GM19023 (cell line): Measurements from ENCODE around the gene MEX3A.
"Not testable (repeated sequence)": the region's sequence is repeated elsewhere in the genome, so short reads cannot be mapped to it uniquely, and the experiment has no call there.

ENCODE experiments used
- ATAC-seq: cut with Tn5 transposase; IDR thresholded peaks from one replicate; pipeline ENCODE4 v1.9.1; 2021; ENCODE audit warnings: mild to moderate bottlenecking, moderate library complexity; ENCODE audit not compliant: unreplicated experiment

MEX3A gene

DNA sequence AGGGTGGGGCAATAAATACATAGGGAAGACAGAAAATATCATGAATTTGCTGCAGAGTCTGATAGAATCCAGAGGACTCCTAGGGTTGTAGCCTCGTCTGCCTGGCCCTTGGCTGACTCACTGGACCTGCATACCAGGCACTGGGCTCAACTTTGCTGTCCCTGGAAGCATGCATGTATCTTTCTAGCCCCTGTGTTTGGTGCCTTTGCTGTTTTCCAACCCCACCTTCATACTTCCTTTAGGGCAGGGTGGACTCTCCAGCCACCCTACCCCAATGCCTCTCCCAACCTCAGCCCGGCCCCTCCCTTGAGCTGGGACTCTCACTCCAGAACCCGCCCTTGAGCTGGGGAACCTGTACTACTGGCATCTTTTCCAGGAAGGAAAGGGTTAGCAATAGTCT lies 20.1 kb downstream of the MEX3A start:
- no peak for ATAC-seq

DNA sequence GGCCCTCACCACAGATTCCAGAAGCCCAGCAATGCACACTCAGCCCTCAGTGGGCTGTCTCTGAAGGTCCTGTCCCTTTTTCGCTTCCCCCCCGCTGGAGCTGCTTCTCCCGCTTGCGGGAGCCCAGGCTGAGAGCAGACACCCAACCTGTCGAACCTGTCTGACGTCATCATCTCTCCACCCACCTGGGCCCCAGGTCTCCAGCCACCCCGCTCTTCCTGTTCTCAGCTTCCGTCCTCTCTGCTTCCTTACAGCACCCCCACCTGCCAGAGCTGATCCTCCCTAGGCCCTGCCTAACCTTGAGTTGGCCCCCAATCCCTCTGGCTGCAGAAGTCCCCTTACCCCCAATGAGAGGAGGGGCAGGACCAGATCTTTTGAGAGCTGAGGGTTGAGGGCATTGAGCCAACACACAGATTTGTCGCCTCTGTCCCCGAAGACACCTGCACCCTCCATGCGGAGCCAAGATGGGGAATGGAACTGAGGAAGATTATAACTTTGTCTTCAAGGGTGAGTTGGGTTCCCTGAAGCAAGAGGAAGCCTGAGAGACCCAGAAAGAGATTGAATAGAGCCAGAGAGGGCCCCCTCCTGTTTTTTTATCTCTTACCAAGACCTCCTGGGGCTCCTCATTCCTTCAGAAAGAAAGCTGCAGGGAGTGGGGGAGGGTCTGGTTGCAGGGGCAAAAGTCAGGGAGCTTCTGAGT lies 21.2 kb downstream of the MEX3A start, which contains the start of gene RAB25:
Gene RAB25, plus strand, starts transcription at position 224 of the 700 bp plus-strand sequence. Its CDS starts 241 bp downstream, at position 465.
- no peak for ATAC-seq

DNA sequence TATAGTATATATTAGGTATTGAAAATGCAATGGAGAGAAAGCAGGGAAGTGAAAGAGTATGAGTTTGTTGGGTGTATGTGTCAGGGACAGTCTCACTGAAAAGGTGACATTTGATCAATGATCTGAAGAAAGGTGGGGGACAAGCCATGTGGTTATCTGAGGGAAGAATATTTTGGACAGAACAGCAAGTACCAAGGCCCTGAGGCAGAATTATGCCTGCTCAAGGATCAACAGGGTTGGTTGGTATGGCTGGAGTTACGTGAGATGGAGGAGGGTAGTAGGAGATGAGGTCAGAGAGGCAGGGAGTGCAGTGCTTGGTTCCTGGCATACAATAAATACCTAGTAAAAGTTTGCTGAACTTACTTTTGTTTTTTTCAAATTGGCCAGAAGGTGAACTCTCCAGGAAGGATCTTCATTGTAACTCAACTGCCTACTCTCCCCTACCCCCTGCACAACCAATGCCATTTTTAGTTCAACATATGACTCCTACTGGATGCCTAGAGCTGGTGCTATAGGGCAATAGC lies 25.9 kb downstream of the MEX3A start:
- no peak for ATAC-seq

DNA sequence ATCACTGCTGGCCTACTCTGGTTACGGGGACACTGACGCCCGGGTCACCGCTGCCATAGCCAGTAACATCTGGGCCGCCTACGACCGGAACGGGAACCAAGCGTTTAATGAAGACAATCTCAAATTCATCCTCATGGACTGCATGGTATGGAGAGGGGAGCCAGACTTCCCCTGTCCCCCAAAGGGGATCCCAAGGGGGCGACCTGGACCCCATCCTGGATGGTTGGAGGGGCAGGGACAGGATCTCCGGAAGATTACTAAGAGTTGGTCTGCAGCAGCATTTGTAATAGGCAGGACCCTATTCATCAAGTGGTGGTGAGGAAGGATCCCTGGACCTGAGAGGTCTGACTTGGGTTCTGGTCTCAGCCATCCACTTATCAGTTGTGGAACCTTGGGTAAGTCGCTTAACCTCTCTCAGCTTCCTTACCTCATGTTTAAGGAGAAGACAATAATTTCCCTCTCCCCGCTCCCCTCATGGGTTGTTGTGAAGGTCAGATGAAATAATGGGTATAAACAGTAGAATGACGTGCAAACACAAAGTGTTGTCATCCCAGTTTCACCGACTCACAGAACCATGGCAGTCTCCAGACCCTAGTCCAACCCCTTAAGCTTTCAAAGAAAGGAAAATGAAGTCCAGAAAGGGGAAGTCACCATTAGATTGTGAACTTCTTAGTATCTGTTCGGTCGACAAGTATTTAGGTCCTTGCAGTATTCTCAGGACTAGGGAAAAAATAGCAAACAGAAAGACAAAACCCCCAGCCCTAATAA lies 26.8 kb downstream of the MEX3A start:
- peak; percentile 3 for ATAC-seq

- ATAC-seq, result peak; percentile 71
Observed at GRCh38 chr1:156054500-156055280, 27.6 kb downstream of the MEX3A start, which contains the start of gene LAMTOR2. Gene LAMTOR2, plus strand, starts transcription at chr1:156054782. Its CDS starts 108 bp downstream, at chr1:156054890.

DNA sequence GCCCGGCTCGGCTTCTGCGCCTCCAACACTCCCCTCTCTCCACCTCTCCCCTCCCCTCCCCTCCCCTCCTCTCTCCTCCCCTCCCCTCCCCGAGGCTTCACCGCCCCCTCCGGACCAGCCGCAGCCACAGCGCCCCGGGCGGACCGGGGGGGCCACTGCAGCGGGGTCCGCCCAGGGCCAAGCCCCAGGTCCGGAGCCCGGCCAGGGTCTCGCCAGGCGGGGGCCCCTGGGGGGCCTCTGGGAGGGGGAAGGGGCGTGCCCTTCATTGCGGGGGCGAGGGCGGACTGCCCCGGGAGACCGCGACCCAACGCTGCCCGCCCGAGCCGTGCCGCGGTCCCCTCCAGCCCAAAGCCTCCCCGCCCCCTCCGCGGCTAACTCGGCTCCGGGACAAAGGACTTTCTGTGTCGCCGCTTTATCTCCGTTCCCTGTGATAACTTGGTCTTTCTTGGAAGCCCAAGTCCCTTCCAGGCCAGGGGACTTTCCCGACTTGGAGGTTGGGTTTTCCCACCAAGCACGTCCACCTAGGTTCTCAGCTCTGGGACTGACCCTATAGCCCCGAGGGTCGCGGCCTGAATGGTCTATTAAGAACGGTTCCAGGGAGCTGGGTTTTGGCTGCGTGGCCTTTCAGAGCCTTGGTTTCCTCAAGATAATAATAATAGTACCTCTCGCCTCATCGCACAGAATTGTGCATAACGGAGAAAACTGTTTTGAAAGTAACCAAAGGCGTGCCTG lies 28.3 kb downstream of the MEX3A start, which contains the start of gene UBQLN4:
Gene UBQLN4, minus strand, starts transcription at position 31 of the 732 bp plus-strand sequence. CDS start 97 bp downstream, outside the sequence.
- ATAC-seq, result peak; percentile 47

DNA sequence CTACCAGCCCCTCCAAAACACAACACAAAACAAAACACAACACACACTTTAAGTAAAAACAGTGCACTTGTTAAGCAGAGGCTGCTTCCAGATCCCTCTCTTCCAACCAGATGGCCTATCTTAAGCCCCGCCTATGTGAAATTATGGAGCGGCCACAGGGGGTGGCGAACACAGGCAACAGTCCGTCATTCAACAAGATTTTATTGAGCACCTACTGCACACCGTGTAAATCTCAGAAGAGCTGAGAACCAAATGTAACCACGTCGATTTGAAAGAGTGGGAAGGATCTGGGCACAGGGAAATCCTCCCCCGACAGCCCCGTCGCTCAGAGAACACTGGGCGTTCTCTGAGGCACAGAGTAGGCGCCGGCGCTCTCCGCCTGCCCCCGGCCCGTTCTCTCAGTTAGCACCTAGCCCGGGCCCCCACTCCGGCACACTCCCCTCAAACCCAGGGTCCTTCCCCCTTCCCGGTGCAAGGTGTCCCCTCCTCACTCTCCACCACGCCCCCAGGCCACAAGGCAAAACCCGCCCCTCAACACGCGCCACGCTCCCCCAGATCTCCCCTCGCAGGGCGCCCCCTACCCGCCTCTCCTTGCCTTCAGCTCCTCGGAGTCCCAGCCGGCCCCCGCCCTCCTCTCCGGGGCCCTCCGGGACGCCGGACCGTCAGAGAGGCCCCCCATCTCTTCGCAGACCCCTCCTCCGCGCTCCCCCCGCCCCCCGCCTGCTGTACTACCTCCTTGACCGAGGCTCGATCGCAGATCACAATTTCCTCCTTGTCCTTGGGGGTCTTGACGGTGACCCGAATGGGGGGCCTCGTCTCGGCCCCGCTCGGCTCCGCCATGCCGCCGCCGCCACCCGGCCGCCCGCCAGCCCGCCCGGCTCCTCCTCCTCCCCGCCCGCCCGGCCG lies 29.1 kb downstream of the MEX3A start:
- no peak for ATAC-seq

GRCh38 chr1:156051011-156051725 lies 31.1 kb downstream of the MEX3A start:
- ATAC-seq, result no peak

- no peak for ATAC-seq
Observed at GRCh38 chr1:156050376-156050775, 31.9 kb downstream of the MEX3A start.

- ATAC-seq, result no peak
Observed at GRCh38 chr1:156048663-156049258, 33.5 kb downstream of the MEX3A start.

GRCh38 chr1:156045076-156045475 lies 37.2 kb downstream of the MEX3A start:
- ATAC-seq, result no peak

DNA sequence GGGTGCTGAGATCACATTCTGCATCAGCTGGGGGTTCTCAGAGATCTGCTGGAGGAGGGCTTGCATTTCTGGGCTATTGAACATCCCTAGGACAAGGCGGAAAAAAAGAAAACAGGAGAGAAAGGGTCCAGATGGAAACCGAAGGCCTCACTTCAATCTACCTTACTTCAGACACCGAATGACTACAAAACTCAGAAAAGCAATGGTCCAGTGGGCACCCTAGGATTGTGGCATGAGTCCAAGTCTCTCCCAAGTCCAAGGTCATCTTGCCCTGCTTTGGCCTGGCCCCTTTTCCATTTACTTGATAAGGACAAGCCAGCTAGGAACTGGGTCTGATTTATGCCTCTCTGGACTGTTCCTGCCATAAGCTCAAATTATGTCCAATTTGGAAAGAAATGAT lies 39.4 kb downstream of the MEX3A start:
- no peak for ATAC-seq

GRCh38 chr1:156034991-156035390 lies 47.3 kb downstream of the MEX3A start:
- not testable (repeated sequence) for ATAC-seq

DNA sequence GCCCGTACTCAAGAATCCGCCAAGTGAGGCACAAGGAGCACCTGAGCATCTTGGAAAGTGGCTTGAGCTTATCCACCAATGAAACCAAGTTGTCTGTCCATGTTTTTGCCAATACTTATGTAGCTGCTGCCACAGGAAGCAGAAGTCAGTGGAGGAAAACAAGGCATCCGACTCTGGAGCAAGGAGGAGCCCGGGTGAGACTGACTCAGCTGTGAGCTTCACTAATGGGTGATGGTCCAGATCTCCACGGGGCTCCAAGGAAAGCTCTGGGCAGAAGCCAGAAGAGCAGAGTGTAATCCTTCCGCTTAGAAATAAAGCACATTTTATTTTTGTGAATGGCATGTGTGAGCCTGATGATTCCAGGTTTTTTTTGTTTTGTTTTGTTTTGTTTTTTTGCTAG lies 49.3 kb downstream of the MEX3A start:
- no peak for ATAC-seq

DNA sequence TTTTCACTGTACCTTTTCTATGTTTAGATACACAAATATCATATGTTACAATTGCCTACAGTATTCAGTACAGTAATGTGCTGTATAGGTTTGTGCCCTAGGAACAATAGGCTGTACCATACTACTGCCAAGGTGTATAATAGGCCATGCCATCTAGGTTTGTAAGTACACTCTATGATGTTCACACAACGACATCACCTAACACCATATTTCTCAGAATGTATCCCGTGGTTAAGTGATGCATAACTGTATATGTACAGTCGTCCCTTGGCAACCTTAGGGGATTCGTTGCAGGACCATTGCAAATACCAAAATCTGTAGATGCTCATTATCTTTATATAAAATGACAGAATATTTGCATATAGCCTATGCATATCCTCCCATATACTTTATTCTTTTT lies 55.7 kb downstream of the MEX3A start:
- no peak for ATAC-seq

GRCh38 chr1:156025876-156026275 lies 56.4 kb downstream of the MEX3A start:
- ATAC-seq, result no peak

DNA sequence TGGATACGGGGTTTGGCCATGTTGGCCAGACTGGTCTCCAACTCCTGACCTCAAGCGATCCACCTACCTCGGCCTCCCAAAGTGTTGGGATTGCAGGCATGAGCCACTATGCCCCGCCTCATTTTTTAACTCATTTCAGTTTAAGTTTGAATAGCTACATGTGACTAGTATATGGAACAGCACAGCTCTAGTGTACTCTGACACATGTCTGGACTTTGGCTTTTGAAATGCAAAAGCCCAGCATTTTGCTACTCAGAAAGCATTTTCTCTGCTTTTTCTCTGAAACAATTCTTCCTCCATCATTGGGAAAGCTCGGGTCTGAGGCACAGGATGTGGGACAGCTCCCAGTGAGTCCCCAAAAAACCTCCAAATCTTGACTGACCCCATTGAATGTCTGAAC lies 57.5 kb downstream of the MEX3A start:
- no peak for ATAC-seq
